Caco-2 (cell line): ENCODE measurements around the gene CCL13. TPM values are rescaled to one million over a fixed set of nuclear protein-coding genes. Genes with fewer than 3 reads are reported as not detected.

ENCODE experiments used
- BruUV-seq: library from RNA; stranded (reverse); fragments of 400-500 nt; replicated peaks from 2 replicates; lab custom pipeline; 2021; lab: Mats Ljungman, UMichigan
- CTCF ChIA-PET: fragments of 300-600 bp; sonication (Branson Sonifier 250); formaldehyde crosslinking; loops from one replicate; lab custom pipeline; 2022; ENCODE audit warnings: antibody characterized with exemption; lab: Charles Lee
- POLR2A ChIA-PET: fragments of 300-600 bp; sonication (Branson Sonifier 250); formaldehyde crosslinking; loops from one replicate; lab custom pipeline; 2022; ENCODE audit warnings: antibody characterized with exemption; lab: Charles Lee
- DNase-seq, 2 experiments: peaks; one replicate each; pipeline versions ENCODE4 v3.0.0 to v3.0.0-alpha.2; 2020 to 2022
- H3K27me3 ChIP-seq: replicated peaks from 2 replicates; pipeline ENCODE4 v1.6.0; 2011; ENCODE audit warnings: low read length; ENCODE audit not compliant: control insufficient read depth, insufficient read depth
- H3K36me3 ChIP-seq: 2 replicates; pipeline ENCODE4 v1.5.1; 2011; ENCODE audit warnings: low read length; ENCODE audit not compliant: control insufficient read depth, insufficient read depth
- H3K4me1 ChIP-seq: fragments of 250-450 bp; sonication (Bioruptor Pico); 2 replicates; pipeline ENCODE4 v1.5.1; 2020; ENCODE audit warnings: mild to moderate bottlenecking
- H3K4me3 ChIP-seq: 2 replicates; pipeline ENCODE4 v1.5.1; 2011; ENCODE audit warnings: low read depth, mild to moderate bottlenecking, control low read depth, low read length
- H3K9me3 ChIP-seq: fragments of 250-450 bp; sonication (Bioruptor Pico); 2 replicates; pipeline ENCODE4 v1.5.1; 2020; ENCODE audit warnings: mild to moderate bottlenecking, moderate library complexity
- H3K27ac Mint-ChIP-seq: one replicate; pipeline ENCODE4 v1.8.0; 2022; ENCODE audit warnings: mixed read lengths; ENCODE audit not compliant: unreplicated experiment
- H3K27me3 Mint-ChIP-seq: one replicate; pipeline ENCODE4 v1.8.0; 2022; ENCODE audit warnings: mixed read lengths; ENCODE audit not compliant: insufficient read depth, unreplicated experiment
- H3K36me3 Mint-ChIP-seq: one replicate; pipeline ENCODE4 v1.8.0; 2022; ENCODE audit warnings: mild to moderate bottlenecking, mixed read lengths; ENCODE audit not compliant: insufficient read depth, unreplicated experiment
- H3K4me1 Mint-ChIP-seq: one replicate; pipeline ENCODE4 v1.8.0; 2022; ENCODE audit warnings: low read depth, mixed read lengths; ENCODE audit not compliant: unreplicated experiment
- H3K4me3 Mint-ChIP-seq: one replicate; pipeline ENCODE4 v1.8.0; 2022; ENCODE audit warnings: mild to moderate bottlenecking, moderate library complexity, mixed read lengths; ENCODE audit not compliant: unreplicated experiment
- H3K9me3 Mint-ChIP-seq: one replicate; pipeline ENCODE4 v1.8.0; 2022; ENCODE audit warnings: mixed read lengths; ENCODE audit not compliant: unreplicated experiment
- CTCF ChIP-seq, 2 experiments: fragments of 200-600 bp in 1 of 2; IDR thresholded peaks; 1 replicate in 1 of 2; 2 replicates in 1 of 2; pipeline versions ENCODE4 v1.5.1 to v1.8.0; 2011 to 2022; ENCODE audit warnings: antibody characterized with exemption in 1 of 2, control low read depth in 1 of 2, inconsistent platforms in 1 of 2, low read depth in 1 of 2, low read length in 1 of 2, mild to moderate bottlenecking in 1 of 2, moderate library complexity in 1 of 2; ENCODE audit not compliant: insufficient read depth in 1 of 2, severe bottlenecking in 1 of 2, unreplicated experiment in 1 of 2
- intact Hi-C: fragments of 100-400 bp; cut with micrococcal nuclease; formaldehyde crosslinking; loops from one replicate; pipeline ENCODE4 v1.10.0; 2022; ENCODE audit not compliant: unreplicated experiment
- total RNA-seq: library from RNA; stranded (reverse); gene quantifications from 2 replicates; pipeline ENCODE4 v1.2.3, GENCODE V29; 2022

The CCL13 gene
- total RNA-seq, 1 experiment from 2014 or later: not detected

DNA sequence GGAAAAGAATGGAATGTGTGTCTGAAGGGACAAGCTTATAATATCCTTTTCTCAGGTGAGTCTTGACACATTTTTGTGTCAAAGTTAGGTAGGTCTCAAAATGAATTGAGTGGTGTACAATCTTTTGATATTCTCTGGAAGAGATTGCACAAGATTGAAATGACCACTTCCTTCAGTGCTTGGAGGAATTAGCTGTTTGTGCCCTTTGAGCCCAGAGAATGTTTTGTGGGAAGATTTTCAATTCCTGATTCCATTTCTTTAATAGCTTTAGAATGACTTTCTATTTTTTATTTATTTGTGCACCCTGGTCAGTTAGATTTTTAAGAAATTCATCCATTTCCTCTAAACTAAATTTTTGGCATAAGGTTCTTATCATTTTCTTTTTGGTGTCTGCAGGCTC, 1.6 kb upstream of the CCL13 start:
- no peaks in the 10 kb centered on the region for H3K36me3 Mint-ChIP-seq
- POLR2A ChIA-PET: no interaction called here
- Histone ChIP-seq H3K4me3 (no peak overlapping the region), H3K9me3 (no peaks in the 10 kb centered on the region), H3K4me1 (no peaks in the 10 kb centered on the region), H3K36me3 (no peaks in the 10 kb centered on the region), H3K27me3 (no peaks in the 10 kb centered on the region)
- no peaks in the 10 kb centered on the region for H3K9me3 Mint-ChIP-seq
- no peak for DNase-seq
- BruUV-seq: no TSS peak
- intact Hi-C loops: no loop called here
- no peaks in the 10 kb centered on the region for H3K4me1 Mint-ChIP-seq
- no peak overlapping the region for H3K27ac Mint-ChIP-seq
- H3K27me3 Mint-ChIP-seq: no peaks in the 10 kb centered on the region
- no peak overlapping the region for H3K4me3 Mint-ChIP-seq
- no peak for TF ChIP-seq CTCF (IDR thresholded peaks at IDR 0.05; ENCODE audit: insufficient read depth in 1 of 2, low read depth in 1 of 2, low read length in 1 of 2, severe bottlenecking in 1 of 2, unreplicated experiment in 1 of 2)
- CTCF ChIA-PET: no interaction called here

- TF ChIP-seq CTCF (IDR thresholded peaks at IDR 0.05; ENCODE audit: insufficient read depth in 1 of 2, low read depth in 1 of 2, low read length in 1 of 2, severe bottlenecking in 1 of 2, unreplicated experiment in 1 of 2): peak in 1 of 2 experiments; percentile 31
- ChIA-PET POLR2A (no interaction called here), CTCF (interaction anchor here (0.6 to 1.0 kb wide), 3 partner anchors 11 to 605 kb away, joined by 3 read pairs; no protein-coding TSS in a partner anchor)
- Mint-ChIP-seq H3K9me3 (no peaks in the 10 kb centered on the region), H3K27ac (no peak overlapping the region), H3K36me3 (no peaks in the 10 kb centered on the region), H3K4me1 (peaks cover 5% of the 10 kb centered on the region), H3K4me3 (no peak overlapping the region), H3K27me3 (no peaks in the 10 kb centered on the region)
- peaks cover 11% of the 10 kb centered on the region; the same call in 1 of the 2 replicates for H3K4me1 ChIP-seq
- no peaks in the 10 kb centered on the region for H3K27me3 ChIP-seq
- no peaks in the 10 kb centered on the region for H3K9me3 ChIP-seq
- no peak overlapping the region for H3K4me3 ChIP-seq
- intact Hi-C loops: no loop called here
- no peaks in the 10 kb centered on the region for H3K36me3 ChIP-seq
- no TSS peak for BruUV-seq
- DNase-seq: peak in 1 of 2 experiments; percentile 29
These were observed 1.1 kb downstream of the CCL13 start for GRCh38 chr17:34357398-34357797.

- TF ChIP-seq CTCF (IDR thresholded peaks at IDR 0.05; ENCODE audit: insufficient read depth in 1 of 2, low read depth in 1 of 2, low read length in 1 of 2, severe bottlenecking in 1 of 2, unreplicated experiment in 1 of 2): no peak
- Histone ChIP-seq H3K9me3 (no peaks in the 10 kb centered on the region), H3K36me3 (no peaks in the 10 kb centered on the region), H3K27me3 (no peaks in the 10 kb centered on the region), H3K4me1 (peaks cover 11% of the 10 kb centered on the region; the same call in 1 of the 2 replicates), H3K4me3 (no peak overlapping the region)
- H3K4me1 Mint-ChIP-seq: peaks cover 5% of the 10 kb centered on the region
- no TSS peak for BruUV-seq
- ChIA-PET CTCF (interaction anchor here (0.6 kb wide), 1 partner anchor 59 kb away, joined by 4 read pairs; no protein-coding TSS in a partner anchor), POLR2A (no interaction called here)
- no peak overlapping the region for H3K4me3 Mint-ChIP-seq
- intact Hi-C loops: no loop called here
- H3K27ac Mint-ChIP-seq: no peak overlapping the region
- no peaks in the 10 kb centered on the region for H3K36me3 Mint-ChIP-seq
- H3K27me3 Mint-ChIP-seq: no peaks in the 10 kb centered on the region
- no peaks in the 10 kb centered on the region for H3K9me3 Mint-ChIP-seq
- no peak for DNase-seq
These were observed 2.4 kb downstream of the CCL13 start for GRCh38 chr17:34358631-34359030.
